Glomerular visceral epithelial cell (primary cell): ENCODE data around the gene PLAC9.
"Not testable (repeated sequence)": the region's sequence is repeated elsewhere in the genome, so short reads cannot be mapped to it uniquely, and the experiment has no call there.

ENCODE experiments used
- DNase-seq: peaks from one replicate; pipeline ENCODE4 v3.0.0-alpha.2; 2016; ENCODE audit errors: extremely low spot score

Gene PLAC9

GRCh38 chr10:80132299-80133139, at the start of gene PLAC9:
Gene PLAC9, plus strand, starts transcription at chr10:80132730. Its CDS starts 33 bp downstream, at chr10:80132763.
- DNase-seq, result no peak

GRCh38 chr10:80090121-80090520, 42.4 kb upstream of the PLAC9 start:
- no peak for DNase-seq

GRCh38 chr10:80094231-80094630, 38.3 kb upstream of the PLAC9 start:
- no peak for DNase-seq

- DNase-seq, result not testable (repeated sequence)
Measured at GRCh38 chr10:80098272-80098671, 34.3 kb upstream of the PLAC9 start.

- not testable (repeated sequence) for DNase-seq
Measured at GRCh38 chr10:80099295-80099694, 33.2 kb upstream of the PLAC9 start.

GRCh38 chr10:80100116-80100515, 32.4 kb upstream of the PLAC9 start:
- DNase-seq, result no peak

- DNase-seq, result no peak
Measured at GRCh38 chr10:80100861-80101695, 31.5 kb upstream of the PLAC9 start.

- no peak for DNase-seq
Measured at GRCh38 chr10:80104066-80104926, 28.2 kb upstream of the PLAC9 start.

GRCh38 chr10:80108576-80109239, 23.8 kb upstream of the PLAC9 start:
- no peak for DNase-seq

- DNase-seq, result no peak
Measured at GRCh38 chr10:80110986-80111385, 21.5 kb upstream of the PLAC9 start.

GRCh38 chr10:80118669-80119068, 13.9 kb upstream of the PLAC9 start:
- DNase-seq, result no peak

GRCh38 chr10:80122110-80122710, 10.3 kb upstream of the PLAC9 start:
- DNase-seq, result no peak

GRCh38 chr10:80122746-80123145, 9.8 kb upstream of the PLAC9 start:
- DNase-seq, result no peak

GRCh38 chr10:80126876-80127275, 5.7 kb upstream of the PLAC9 start:
- DNase-seq, result no peak

- DNase-seq, result peak; percentile 25
Measured at GRCh38 chr10:80131499-80131901, 1.0 kb upstream of the PLAC9 start.

GRCh38 chr10:80133206-80133605, 676 bp downstream of the PLAC9 start:
- no peak for DNase-seq

- DNase-seq, result not testable (repeated sequence)
Measured at GRCh38 chr10:80133687-80134086, 1.2 kb downstream of the PLAC9 start.

- no peak for DNase-seq
Measured at GRCh38 chr10:80136134-80136571, 3.6 kb downstream of the PLAC9 start.

GRCh38 chr10:80137031-80137862, 4.7 kb downstream of the PLAC9 start:
- no peak for DNase-seq

- no peak for DNase-seq
Measured at GRCh38 chr10:80137920-80138319, 5.4 kb downstream of the PLAC9 start.
